ENCODE results near the gene CAP2.
"Not testable (repeated sequence)": the region's sequence is repeated elsewhere in the genome, so short reads cannot be mapped to it uniquely, and the experiment has no call there.

Gene CAP2

GRCh38 chr6:17586623-17587022 lies 193.2 kb downstream of the CAP2 start:
- DNase-seq = not testable (repeated sequence)

- DNase-seq = no peak
Measured at GRCh38 chr6:17588011-17588410, 194.6 kb downstream of the CAP2 start.

- DNase-seq = no peak
Measured at GRCh38 chr6:17589406-17590096, 196.2 kb downstream of the CAP2 start.

- DNase-seq = no peak
Measured at GRCh38 chr6:17591287-17591686, 197.9 kb downstream of the CAP2 start.

GRCh38 chr6:17593246-17593645 lies 199.9 kb downstream of the CAP2 start:
- no peak for DNase-seq

GRCh38 chr6:17596085-17596484 lies 202.7 kb downstream of the CAP2 start:
- DNase-seq = no peak

- DNase-seq = peak; percentile 92
Measured at GRCh38 chr6:17599877-17600526, 206.6 kb downstream of the CAP2 start, which contains the start of gene FAM8A1. TSS of gene FAM8A1 (plus strand) at chr6:17600302. CDS start at chr6:17600410, 108 bp downstream.

- no peak for DNase-seq
Measured at GRCh38 chr6:17600527-17601385, 207.4 kb downstream of the CAP2 start.

- DNase-seq = no peak
Measured at GRCh38 chr6:17601386-17601703, 207.9 kb downstream of the CAP2 start.

GRCh38 chr6:17602888-17603287 lies 209.5 kb downstream of the CAP2 start:
- DNase-seq = no peak

- DNase-seq = no peak
Measured at GRCh38 chr6:17606606-17607005, 213.2 kb downstream of the CAP2 start.

All from NCI-H774 (cell line).